NCI-H1694 (cell line): ENCODE measurements around the gene EIPR1.

ENCODE experiments used
- DNase-seq: peaks from one replicate; lab custom pipeline; 2025; lab: John Stamatoyannopoulos, UW

EIPR1 gene

DNA sequence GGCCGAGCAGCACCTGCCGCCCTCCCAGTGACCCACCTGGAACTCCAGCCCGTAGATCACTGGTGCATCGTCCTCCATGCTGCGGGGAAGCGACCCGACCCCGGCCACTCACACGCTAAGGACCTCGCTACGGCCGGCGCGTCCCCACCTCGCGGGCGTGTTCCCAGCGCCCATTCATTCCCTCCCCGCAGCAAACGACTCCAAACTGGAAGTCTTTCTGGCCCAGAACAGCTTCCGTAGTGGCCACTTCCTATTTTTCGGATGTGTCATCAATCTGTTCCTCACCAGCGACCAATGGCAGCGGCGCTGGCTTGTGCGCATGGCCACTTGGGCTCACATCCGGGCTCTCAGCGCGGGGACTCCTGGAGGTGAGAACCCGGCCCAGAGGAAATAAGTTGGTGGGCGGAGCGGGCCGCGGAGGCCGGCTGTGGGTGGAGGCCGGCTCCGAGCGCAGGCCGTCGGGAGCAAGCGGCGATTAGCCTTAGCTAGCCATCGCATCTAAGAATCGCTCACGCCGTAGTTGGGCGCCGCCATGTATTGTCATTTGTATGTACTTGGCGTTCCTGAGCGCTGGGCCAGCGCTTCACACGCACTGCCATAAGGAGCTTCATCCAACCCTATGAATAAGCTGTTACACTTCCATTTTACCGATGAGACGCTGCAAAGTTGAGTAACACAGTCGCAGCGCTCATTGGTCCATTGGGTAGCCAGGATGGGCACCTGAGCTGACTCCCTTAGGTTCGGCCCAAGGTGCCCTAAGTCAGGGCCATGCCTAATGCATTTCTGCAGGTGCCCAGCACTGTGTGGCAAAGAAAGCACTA is at the start of gene EIPR1:
Gene EIPR1, minus strand, starts transcription at position 207 of the 821 bp plus-strand sequence. Its CDS starts 129 bp downstream, at position 78.
- peak; percentile 97 for DNase-seq

DNA sequence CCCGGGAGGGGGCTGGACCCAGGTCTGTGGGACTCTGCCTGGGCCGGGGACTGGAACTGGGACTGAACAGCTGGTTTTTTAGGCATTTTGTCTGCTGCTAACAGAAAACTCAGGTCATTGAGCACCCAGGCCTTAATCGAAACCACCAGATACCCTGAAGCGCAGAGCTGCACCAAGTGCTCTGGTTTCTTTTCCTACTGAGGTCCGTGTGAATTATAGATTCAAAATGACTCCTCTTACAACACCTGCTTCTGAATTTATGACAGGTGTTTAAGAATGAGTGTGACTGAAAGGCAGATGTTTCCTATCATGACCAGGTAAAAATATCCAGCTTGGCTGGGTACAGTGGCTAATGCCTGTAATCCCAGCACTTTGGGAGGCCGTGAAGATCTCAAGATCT is 49.7 kb upstream of the EIPR1 start:
- DNase-seq: no peak

DNA sequence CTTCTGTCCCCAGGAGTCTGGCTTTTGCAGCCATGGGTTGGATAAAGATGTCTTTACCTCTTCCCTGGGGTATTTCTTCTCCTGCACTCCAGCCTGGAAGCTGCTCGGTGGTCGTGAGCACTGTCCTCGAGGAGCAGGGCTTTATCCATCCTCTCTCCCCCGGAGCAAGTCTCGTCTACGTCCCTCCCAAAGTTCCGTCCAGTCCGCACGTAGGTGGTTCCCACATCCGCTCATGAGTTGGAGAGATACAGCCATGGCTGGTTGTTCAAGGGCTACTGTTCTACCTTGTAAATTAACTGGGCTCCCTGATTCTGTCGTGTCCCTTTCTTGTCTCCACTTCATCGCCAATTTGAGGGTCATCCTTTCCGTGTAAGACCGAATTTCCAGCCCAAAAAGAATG is 49.0 kb upstream of the EIPR1 start:
- DNase-seq: no peak

DNA sequence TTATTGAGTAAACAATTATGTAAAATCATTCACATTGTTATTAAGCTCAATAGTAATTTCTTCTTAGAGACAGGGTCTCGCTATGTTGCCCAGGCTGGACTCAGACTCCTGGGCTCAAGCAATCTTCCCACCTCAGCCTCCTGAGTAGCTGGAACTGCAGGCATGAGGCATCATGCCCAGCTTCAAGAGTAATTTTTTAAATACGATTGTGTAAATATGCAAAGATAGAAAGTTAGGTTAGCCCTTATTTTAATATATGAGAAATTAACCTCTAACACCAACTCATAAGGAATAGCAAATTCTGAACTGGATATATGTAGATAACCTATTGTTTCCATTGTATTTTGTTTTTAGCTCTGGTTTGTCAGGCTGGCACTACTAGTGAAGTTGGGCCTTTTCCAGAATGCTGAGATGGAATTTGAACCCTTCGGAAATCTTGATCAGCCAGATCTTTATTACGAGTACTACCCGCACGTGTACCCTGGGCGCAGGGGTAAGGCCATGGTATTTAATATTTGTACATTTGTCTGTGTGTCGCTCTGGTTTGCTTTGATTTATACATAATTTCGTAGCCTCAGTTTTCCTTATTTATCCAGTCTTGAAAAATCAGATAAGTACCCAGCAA is 46.7 kb upstream of the EIPR1 start:
- no peak for DNase-seq

DNA sequence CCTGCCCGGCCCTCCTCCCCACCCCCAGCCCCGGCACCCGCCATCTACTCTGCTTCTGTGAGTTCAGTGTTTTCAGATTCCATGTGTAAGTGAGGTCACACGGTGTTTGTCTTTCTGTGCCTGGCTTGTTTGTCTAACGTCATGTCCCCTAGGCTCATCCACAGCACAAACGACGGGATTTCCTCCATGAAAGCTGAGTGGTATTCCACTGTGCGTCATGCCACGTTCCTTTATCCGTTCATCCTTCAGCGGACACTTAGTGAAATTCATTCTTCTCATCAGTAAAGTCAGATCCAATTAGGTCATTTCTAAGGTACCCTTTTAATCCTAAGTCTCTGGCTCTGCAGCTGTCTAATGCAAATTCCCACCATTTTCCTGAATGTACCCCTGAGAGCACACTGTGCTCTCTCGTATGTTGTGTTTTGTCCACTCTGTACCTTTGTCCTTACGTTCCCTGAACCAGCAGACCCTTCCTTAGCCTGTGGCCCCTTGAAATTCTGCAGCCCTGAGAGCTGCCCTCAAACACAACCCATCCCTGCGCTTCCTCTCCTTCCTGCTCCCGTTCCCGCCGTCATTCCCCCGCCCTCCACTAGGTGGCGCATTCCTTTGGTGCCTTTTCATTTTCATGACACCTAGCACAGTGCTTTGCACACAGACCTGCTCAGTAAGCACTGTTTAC is 46.0 kb upstream of the EIPR1 start:
- DNase-seq: peak; percentile 77

DNA sequence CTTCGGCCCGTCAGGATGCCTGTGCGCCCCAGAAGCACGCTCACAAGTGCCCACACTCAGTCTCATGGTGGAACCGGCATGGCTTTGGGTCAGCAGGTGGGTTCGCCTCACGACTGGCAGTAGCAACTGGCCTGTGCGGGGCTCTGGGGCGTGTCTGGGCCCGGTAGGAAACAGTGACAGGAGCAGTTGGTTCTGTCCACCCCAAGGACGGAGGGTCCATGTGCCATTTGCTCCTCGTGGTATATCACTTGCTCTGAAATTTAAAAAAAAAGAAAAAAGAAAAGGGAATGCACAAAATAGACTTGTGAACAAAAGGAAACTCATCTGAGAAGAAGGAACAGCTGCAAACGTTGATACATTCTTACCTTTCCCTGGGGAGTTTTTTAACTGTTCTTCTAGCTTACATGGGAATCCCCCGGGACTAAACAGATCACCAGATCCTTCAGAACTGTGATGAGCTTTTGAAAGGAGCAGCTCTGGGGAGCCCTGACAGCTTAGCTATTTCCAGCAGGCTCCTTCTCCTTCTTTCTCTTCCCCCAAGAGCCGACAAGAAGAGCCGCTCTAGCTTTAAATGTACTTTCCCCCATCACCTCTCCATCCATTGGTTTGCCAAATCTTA is 44.7 kb upstream of the EIPR1 start:
- DNase-seq: no peak

DNA sequence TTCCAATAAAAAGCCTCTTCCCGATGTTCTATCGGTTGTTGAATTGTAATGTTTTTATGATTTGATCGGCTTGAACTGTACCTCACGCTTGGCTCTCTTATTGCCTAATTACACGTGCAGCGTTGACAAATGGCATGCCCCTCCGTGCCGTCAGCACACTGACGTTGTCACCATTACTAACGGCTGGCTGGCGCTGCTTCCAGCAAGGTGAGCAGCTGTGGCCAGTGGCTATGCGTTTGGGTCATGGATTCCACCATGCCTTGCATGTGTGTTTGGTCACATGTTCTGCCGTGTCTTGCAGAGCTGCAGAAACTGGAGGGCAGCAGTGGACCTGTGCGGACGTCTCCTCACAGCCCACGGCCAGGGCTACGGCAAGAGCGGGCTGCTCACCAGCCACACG is 44.0 kb upstream of the EIPR1 start:
- no peak for DNase-seq

DNA sequence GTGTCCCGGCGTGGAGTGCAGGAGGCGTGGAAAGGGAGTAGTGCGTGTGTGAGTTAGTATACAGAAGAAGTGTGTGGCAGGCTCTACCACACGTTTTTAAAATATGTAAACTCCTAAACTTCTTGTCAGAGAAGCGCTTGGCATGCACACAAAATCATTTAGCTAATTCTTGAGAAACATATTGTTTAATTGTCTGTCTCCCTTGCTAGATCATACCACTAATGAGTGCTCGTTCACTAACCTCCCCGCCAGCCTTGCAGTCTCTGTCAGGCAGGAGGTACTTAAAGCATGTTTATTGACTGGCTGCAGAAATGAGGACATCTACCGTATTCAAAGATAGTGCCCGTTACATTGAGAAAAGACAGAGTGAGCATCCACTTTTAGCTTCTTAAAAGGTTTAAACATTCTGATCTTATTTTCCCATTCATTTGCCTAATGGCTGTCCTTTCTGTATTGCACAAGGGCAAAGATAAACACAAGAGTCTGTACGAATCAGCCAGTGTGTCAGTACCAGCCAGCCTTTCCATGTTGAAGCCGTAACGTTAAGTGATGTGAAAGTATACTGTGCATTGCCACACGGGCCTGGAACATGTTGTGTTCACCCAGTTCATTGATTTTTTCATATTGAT is 43.3 kb upstream of the EIPR1 start:
- no peak for DNase-seq

DNA sequence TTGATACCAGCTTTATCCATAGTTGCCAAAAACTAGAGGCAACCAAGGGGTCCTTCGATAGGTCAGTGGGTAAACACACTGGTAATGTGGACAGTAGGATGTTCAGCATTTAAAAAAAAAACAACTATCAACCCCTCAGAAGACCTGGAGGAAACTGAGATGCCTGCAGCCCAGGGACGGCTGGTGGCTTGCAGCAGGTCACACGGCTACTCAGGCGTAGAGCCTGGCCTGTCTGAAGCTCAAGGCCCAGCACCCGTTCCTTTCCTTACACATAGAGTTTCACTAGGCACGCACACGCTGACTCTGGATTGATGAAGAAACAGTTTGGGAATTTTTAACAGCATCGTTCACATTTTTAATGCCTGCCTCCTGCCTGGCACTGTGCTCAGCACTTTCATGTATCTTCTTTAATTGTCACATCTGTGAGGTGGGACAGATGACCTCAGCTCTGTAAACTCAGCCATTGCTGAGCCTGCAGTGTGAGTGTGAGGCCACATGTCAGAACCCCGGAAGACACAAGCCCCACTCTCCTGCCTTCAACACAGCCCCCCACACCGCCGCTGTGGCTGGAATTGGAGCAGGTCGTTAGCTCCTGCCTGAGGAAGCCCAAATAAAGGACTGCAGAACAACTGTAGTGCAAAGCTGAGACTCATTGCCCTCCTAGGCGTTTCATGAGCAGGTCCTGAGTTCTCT is 42.6 kb upstream of the EIPR1 start:
- no peak for DNase-seq

DNA sequence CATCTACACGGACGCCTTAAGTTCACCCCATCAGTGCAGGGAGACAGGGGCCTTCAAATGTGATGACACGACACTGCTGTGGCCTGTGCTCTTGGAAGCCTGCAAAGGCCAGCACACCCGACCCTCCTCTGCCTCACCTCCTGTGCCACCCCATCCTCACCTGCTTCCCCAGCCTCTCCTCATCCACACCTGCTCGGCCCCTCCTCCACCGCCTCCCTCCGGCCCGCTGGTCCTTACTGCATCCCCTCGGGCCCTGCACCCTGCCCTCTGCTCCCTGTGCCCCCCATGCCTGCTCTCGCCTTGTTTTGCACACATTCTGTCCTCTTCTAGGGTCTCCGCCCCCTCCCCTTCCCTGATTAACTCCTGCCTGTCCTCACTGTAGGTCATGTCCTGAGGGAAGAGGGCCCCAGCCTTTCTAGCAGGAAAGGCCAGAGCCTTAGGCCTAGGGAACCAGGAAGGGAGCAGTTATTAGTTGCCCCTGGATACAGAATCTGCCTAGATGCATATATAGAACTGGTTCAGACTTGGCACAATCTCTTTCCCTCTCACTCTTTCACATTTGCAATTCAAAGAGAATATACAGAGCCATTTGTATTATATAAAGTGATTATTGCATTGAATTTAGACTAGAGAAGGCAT is 41.3 kb upstream of the EIPR1 start:
- no peak for DNase-seq

DNA sequence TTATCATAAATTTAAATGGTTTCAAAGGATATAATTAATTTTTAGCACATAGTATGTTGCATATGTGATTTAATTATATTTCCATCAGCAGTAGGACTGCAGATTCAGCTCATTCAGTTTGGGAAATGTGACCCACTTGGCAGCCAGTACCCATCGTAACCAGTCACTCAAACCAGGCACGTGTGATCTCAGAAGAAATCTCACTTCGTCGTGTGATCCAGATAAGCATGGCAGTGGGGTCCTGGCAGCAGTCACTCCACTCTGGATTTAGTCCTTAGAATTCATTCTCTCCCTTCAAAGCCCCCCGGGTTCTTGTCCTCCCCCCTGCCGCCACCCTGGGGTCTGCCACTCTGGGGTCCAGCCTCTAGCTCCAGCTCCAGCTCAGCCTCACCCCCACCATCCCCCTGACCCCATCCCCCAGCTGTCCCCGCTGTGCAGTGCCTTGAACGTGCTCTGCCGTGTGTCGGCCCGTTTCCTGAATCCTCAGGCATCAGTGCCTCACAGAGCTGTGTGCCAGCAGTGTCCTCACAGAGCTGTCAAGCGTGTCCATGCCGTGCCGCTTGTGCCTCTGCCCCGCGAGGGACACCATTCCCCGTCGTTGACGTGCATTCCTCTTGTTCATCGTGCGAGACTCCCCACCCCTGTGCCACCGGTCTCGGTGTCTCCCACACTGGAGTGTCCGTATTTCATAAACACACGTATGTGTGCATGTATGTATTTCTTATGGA is 36.7 kb upstream of the EIPR1 start:
- DNase-seq: no peak

DNA sequence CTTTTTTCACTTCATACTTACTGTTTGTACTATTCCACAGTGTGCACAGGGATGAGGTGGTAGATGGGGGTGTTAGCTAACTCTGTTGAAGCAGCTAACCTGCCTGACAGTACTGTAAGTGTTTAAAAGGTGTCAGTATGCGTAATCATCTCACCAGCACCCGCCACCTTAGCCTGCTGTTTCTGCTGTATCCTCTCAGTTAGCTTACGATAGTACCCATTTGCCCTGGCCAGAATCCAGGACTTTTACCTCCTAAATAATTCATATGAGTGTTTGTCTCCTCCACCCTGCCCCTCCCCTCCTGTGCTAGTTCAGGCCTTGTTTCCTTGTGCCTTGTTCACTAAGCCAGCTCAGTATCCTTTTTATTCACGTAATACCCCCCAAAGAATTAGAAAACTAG is 36.1 kb upstream of the EIPR1 start:
- no peak for DNase-seq

DNA sequence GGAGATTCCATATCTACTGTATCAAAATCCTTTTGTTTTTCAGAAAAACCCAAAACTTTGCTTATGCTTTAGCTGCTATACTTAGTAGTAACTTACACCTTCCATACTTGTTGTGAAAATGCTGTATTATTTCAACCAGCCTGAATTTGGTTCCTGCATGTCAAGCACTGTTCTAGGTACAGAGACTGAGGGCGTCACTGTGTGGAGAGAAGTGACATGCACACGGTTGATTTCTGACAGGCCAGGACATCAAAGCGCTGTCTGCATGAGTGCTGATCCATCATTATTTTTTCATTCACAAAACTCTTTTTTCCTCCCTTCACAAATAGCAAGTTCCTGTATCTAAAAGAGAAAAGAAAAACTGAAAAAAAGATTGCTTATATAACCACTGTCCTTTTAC is 33.5 kb upstream of the EIPR1 start:
- no peak for DNase-seq

DNA sequence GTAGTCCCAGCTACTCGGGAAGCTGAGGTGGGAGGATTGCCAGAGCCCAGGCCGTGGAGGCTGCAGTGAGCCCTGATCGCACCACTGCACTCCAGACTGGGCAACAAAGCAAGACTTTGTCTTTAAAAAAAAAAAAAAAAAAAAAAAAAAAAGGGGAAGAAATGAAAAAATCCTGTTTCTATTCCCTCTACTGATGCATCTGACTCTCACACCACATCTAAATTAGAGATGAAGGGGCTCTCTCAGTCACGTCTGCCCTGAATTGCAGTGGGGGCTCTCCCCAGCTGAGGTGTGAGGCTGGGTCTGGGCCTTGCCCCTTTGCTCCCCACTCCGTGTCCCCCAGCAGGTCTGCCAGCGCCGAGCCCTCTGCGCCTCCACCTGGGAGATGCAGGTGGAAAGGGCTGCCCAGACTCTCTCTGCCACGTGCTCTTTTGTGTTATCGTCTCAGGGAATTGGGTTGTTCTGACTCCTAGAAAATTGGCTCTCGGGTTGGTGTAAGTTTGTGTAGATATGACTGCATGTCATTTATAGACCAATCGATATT is 32.1 kb upstream of the EIPR1 start:
- DNase-seq: no peak

DNA sequence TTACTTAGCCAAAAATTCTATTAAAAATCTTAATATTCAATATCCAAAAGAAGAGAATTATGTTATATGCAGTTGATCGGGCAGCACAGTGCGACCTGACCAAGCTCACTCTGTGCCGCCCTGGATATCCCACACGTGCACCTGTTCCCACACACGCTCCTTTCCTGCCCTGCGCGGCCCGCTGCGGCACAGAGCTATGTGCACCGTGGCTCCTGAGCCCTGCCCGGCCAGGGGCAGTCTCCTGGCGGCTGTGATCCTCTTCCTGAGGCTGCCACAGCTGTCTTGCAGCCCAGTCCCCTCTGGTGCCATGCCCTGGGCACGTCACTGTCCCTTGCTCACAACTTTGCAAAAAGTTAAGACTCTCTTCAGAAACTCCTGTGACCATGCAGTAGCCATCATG is 31.2 kb upstream of the EIPR1 start:
- DNase-seq: no peak

DNA sequence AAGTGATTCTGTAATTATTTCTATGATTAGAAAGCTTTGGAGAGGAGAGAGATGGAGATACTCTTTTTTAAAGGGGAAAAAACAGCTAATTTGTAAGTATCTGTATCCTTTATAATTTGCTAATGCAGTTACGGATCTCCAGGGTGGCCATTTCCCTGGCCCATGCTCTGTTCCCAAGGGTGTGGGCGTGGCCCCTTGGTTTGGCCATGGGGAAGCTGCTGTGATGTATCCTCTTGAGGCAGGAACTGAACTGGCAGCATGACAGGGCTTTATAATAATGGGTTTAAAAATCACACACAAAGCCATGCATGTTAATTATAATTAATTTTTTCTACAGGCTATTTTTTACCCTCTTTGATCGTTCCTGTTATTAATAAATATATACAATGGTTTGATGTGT is 28.9 kb upstream of the EIPR1 start:
- no peak for DNase-seq

DNA sequence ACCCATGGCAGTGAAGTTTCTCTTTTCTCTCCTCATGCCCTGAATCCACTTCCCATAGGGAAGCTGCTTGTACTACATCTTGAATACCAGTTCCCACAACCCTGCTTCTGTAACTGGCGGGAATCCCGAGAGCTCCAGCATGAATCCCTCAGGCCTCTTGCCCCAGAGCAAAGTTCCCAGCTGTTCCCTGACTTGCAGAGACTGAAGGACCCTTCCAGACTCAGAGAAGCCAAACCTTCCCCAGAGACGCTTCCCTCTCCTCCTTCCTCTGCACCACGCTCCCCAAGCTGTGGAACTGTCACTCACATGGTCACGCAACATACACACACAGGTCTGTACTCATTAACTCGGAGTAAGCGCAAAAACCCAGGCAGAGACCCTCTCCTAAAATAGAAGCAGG is 28.3 kb upstream of the EIPR1 start:
- DNase-seq: no peak

DNA sequence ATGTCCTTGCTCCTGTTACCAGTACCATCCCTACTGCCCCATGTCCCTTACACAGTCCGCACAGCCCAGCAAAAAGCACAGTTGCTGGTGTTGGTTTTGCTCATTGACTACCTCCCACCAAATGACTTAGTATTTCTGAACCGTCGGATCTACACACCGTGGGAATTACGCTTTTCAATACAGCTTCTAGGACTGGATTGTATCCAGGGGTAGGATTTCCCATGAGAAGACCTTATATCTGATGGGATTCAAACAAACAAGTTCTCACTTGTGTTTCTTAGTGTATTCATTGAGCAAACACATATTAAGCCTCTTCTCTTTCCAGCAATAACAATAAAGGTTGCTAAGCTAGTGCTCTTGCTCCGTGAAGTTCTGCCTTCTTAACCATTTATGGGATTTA is 27.7 kb upstream of the EIPR1 start:
- DNase-seq: no peak

DNA sequence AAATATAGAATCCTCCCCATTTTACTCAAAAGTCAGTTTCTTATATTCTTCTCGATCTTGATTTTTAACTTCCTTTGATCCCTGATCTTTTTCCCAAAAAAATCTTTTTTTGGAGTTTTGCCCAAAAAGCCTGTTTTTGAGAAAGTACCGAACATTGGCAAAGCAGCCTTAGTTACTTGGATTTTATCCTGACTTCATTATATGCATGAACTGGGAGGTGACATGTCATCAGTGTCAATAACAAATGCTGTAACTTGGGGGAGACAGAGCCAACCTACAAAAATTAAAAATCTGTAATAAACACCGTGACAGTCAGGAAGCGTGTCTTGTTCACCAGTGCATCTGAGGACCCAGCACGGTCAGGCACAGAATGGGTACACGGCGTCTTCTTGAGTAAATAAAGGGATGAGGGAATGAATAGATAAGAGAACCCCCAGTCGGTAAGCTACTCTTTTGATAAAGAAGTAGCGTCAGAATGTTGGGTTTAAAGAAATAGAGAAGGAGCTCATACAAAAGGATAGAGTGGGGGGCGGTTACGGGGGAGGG is 26.8 kb upstream of the EIPR1 start:
- no peak for DNase-seq
